HEK293 (cell line): ENCODE results near the gene AFG1L.

Source experiments
- BCL6B ChIP-seq: fragments of 450-650 bp; formaldehyde crosslinking; IDR thresholded peaks from 2 replicates; pipeline ENCODE4 v1.5.1; 2017; ENCODE audit warnings: missing biosample characterization, missing genetic modification characterization
- GFI1B ChIP-seq: fragments of 450-650 bp; formaldehyde crosslinking; IDR thresholded peaks from 2 replicates; pipeline ENCODE4 v1.5.1; 2016; ENCODE audit warnings: missing biosample characterization, missing genetic modification characterization
- HOXA7 ChIP-seq: sonication (generic); formaldehyde crosslinking; IDR thresholded peaks from 2 replicates; pipeline ENCODE4 v1.8.1; 2022; ENCODE audit warnings: missing genetic modification reagents, borderline replicate concordance
- KLF17 ChIP-seq: fragments of 450-650 bp; formaldehyde crosslinking; IDR thresholded peaks from 2 replicates; pipeline ENCODE4 v1.5.1; 2016; ENCODE audit warnings: missing biosample characterization, missing genetic modification characterization
- SP7 ChIP-seq: fragments of 450-650 bp; formaldehyde crosslinking; IDR thresholded peaks from 2 replicates; pipeline ENCODE4 v1.5.1; 2016; ENCODE audit warnings: missing biosample characterization, missing genetic modification characterization
- TRIM28 ChIP-seq: IDR thresholded peaks from 2 replicates; pipeline ENCODE4 v1.6.1; 2011; ENCODE audit warnings: low read length, control low read depth, borderline replicate concordance
- TSHZ1 ChIP-seq: fragments of 450-650 bp; formaldehyde crosslinking; IDR thresholded peaks from 2 replicates; pipeline ENCODE4 v1.5.1; 2016; ENCODE audit warnings: missing biosample characterization, missing genetic modification characterization, borderline replicate concordance
- ZBTB10 ChIP-seq: fragments of 450-650 bp; formaldehyde crosslinking; IDR thresholded peaks from 2 replicates; pipeline ENCODE4 v1.5.1; 2016; ENCODE audit warnings: missing biosample characterization, missing genetic modification characterization
- ZBTB11 ChIP-seq: fragments of 450-650 bp; formaldehyde crosslinking; conservative IDR thresholded peaks from 2 replicates; pipeline ENCODE4 v1.5.1; 2016; ENCODE audit warnings: low read depth, missing biosample characterization, missing genetic modification characterization
- ZBTB26 ChIP-seq: fragments of 450-650 bp; formaldehyde crosslinking; optimal IDR thresholded peaks from 2 replicates; pipeline ENCODE3; 2016; ENCODE audit warnings: missing biosample characterization, mild to moderate bottlenecking, missing genetic modification characterization
- ZNF121 ChIP-seq: fragments of 450-650 bp; formaldehyde crosslinking; IDR thresholded peaks from 2 replicates; pipeline ENCODE4 v1.5.1; 2016; ENCODE audit warnings: missing biosample characterization, missing genetic modification characterization
- ZNF155 ChIP-seq: fragments of 450-650 bp; formaldehyde crosslinking; IDR thresholded peaks from 2 replicates; pipeline ENCODE4 v1.5.1; 2016; ENCODE audit warnings: missing biosample characterization, missing genetic modification characterization
- ZNF157 ChIP-seq: fragments of 450-650 bp; formaldehyde crosslinking; IDR thresholded peaks from 2 replicates; pipeline ENCODE4 v1.5.1; 2016; ENCODE audit warnings: missing biosample characterization, missing genetic modification characterization
- ZNF2 ChIP-seq: fragments of 450-650 bp; formaldehyde crosslinking; IDR thresholded peaks from 2 replicates; pipeline ENCODE4 v1.5.1; 2016; ENCODE audit warnings: missing biosample characterization, missing genetic modification characterization
- ZNF202 ChIP-seq: fragments of 450-650 bp; formaldehyde crosslinking; IDR thresholded peaks from 2 replicates; pipeline ENCODE4 v1.5.1; 2016; ENCODE audit warnings: missing biosample characterization, missing genetic modification characterization, borderline replicate concordance
- ZNF214 ChIP-seq: fragments of 450-650 bp; formaldehyde crosslinking; IDR thresholded peaks from 2 replicates; pipeline ENCODE4 v1.5.1; 2017; ENCODE audit warnings: missing biosample characterization, mild to moderate bottlenecking, missing genetic modification characterization, borderline replicate concordance
- ZNF341 ChIP-seq: fragments of 450-650 bp; formaldehyde crosslinking; IDR thresholded peaks from 2 replicates; pipeline ENCODE4; 2016; ENCODE audit warnings: low read depth, missing biosample characterization, missing genetic modification characterization
- ZNF366 ChIP-seq: fragments of 450-650 bp; formaldehyde crosslinking; conservative IDR thresholded peaks from 2 replicates; pipeline ENCODE4 v1.5.1; 2016; ENCODE audit warnings: missing biosample characterization, missing genetic modification characterization
- ZNF473 ChIP-seq: fragments of 450-650 bp; formaldehyde crosslinking; IDR thresholded peaks from 2 replicates; pipeline ENCODE4 v1.5.1; 2017; ENCODE audit warnings: missing biosample characterization, missing genetic modification characterization
- ZNF48 ChIP-seq: fragments of 450-650 bp; formaldehyde crosslinking; IDR thresholded peaks from 2 replicates; pipeline ENCODE4 v1.5.1; 2016; ENCODE audit warnings: missing biosample characterization, missing genetic modification characterization
- ZNF561 ChIP-seq: fragments of 450-650 bp; IDR thresholded peaks from 2 replicates; pipeline ENCODE4 v1.5.1; 2018; ENCODE audit warnings: missing biosample characterization, missing genetic modification characterization, borderline replicate concordance
- ZNF600 ChIP-seq: fragments of 450-650 bp; formaldehyde crosslinking; IDR thresholded peaks from 2 replicates; pipeline ENCODE4 v1.5.1; 2016; ENCODE audit warnings: missing biosample characterization, missing genetic modification characterization
- ZNF626 ChIP-seq: fragments of 450-650 bp; sonication (Bioruptor Pico); formaldehyde crosslinking; IDR thresholded peaks from 2 replicates; pipeline ENCODE4 v1.5.1; 2018; ENCODE audit warnings: missing biosample characterization, missing genetic modification characterization, inconsistent platforms
- ZNF658 ChIP-seq: fragments of 450-650 bp; formaldehyde crosslinking; IDR thresholded peaks from 2 replicates; pipeline ENCODE4; 2016; ENCODE audit warnings: missing biosample characterization, missing genetic modification characterization
- ZNF701 ChIP-seq: fragments of 450-650 bp; formaldehyde crosslinking; IDR thresholded peaks from 2 replicates; pipeline ENCODE4 v1.5.1; 2016; ENCODE audit warnings: missing biosample characterization, missing genetic modification characterization
- ZNF747 ChIP-seq: fragments of 450-650 bp; formaldehyde crosslinking; IDR thresholded peaks from 2 replicates; pipeline ENCODE4 v1.5.1; 2016; ENCODE audit warnings: missing biosample characterization, missing genetic modification characterization
- ZSCAN30 ChIP-seq: fragments of 450-650 bp; IDR thresholded peaks from 2 replicates; pipeline ENCODE4 v1.5.1; 2018; ENCODE audit warnings: missing biosample characterization, mild to moderate bottlenecking, missing genetic modification characterization, moderate library complexity

The AFG1L gene

GRCh38 chr6:108562503-108562993 is 267.7 kb downstream of the AFG1L start (continued):
- TF ChIP-seq TSHZ1 (tag by site-specific recombination) (peak; percentile 83; the same call in 1 of the 2 replicates), ZNF48 (no peak), ZNF202 (tag by site-specific recombination) (no peak), ZNF701 (no peak), ZNF155 (tag by site-specific recombination) (no peak), SP7 (peak; percentile 95), GFI1B (tag by site-specific recombination) (peak; percentile 76; the same call in 1 of the 2 replicates), ZNF157 (tag by site-specific recombination) (no peak), ZBTB11 (no peak), ZBTB26 (peak; percentile 20), HOXA7 (no peak), BCL6B (tag by site-specific recombination) (no peak), ZSCAN30 (tag by site-specific recombination) (peak; percentile 77; the same call in 1 of the 2 replicates), ZNF121 (tag by site-specific recombination) (no peak), ZNF658 (tag by site-specific recombination) (no peak), ZNF2 (tag by site-specific recombination) (peak; percentile 49; the same call in 1 of the 2 replicates), ZNF341 (tag by site-specific recombination) (peak; percentile 64), KLF17 (0 out of 2 replicates have a peak, but pooled peaks have one; percentile 80), ZNF747 (tag by site-specific recombination) (no peak), ZNF366 (tag by site-specific recombination) (peak; percentile 94), ZBTB10 (tag by site-specific recombination) (peak; percentile 69), TRIM28 (peak; percentile 88), ZNF214 (no peak), ZNF600 (tag by site-specific recombination) (peak; percentile 92), ZNF473 (no peak), ZNF561 (tag by site-specific recombination) (peak; percentile 94), ZNF626 (no peak)
